Liver (tissue), 9 donors: ENCODE results near the gene NAXE. TPM values are rescaled to one million over a fixed set of nuclear protein-coding genes. Genes with fewer than 3 reads are reported as not detected.

Source experiments
- DNase-seq: peaks from one replicate; pipeline ENCODE4 v3.0.0-alpha.2; 2017; ENCODE audit warnings: low spot score
- H3K27ac ChIP-seq, 2 donors: one replicate each; pipeline ENCODE4 v1.7.0; 2013; ENCODE audit warnings: inconsistent platforms in 2 of 2, low read length in 2 of 2, control low read depth in 1 of 2, low read depth in 1 of 2, mild to moderate bottlenecking in 1 of 2
- H3K27me3 ChIP-seq, 4 donors: one replicate each; pipeline versions ENCODE4 v1.6.1 to v1.7.0; 2013; ENCODE audit warnings: low read length in 3 of 4, inconsistent platforms in 1 of 4, mild to moderate bottlenecking in 1 of 4, moderate library complexity in 1 of 4; ENCODE audit not compliant: control insufficient read depth in 4 of 4, insufficient read depth in 4 of 4
- H3K36me3 ChIP-seq, 4 donors: one replicate each; pipeline versions ENCODE4 v1.6.1 to v1.7.0; 2013; ENCODE audit warnings: low read length in 3 of 4, mild to moderate bottlenecking in 3 of 4, low read depth in 1 of 4, moderate library complexity in 1 of 4; ENCODE audit not compliant: control insufficient read depth in 4 of 4, insufficient read depth in 3 of 4
- H3K4me1 ChIP-seq, 4 donors: one replicate each; pipeline versions ENCODE4 v1.6.1 to v1.7.0; 2013; ENCODE audit warnings: low read length in 3 of 4, mild to moderate bottlenecking in 3 of 4, moderate library complexity in 1 of 4; ENCODE audit not compliant: control insufficient read depth in 4 of 4, insufficient read depth in 4 of 4
- H3K4me3 ChIP-seq, 3 donors: one replicate each; pipeline versions ENCODE4 v1.6.1 to v1.7.0; 2013; ENCODE audit warnings: low read length in 3 of 3, control low read depth in 1 of 3, low read depth in 1 of 3, mild to moderate bottlenecking in 1 of 3
- H3K9ac ChIP-seq, 2 donors: one replicate each; pipeline ENCODE4 v1.7.0; 2013; ENCODE audit warnings: low read length in 2 of 2, mild to moderate bottlenecking in 2 of 2, moderate library complexity in 2 of 2, control low read depth in 1 of 2, low read depth in 1 of 2
- H3K9me3 ChIP-seq, 4 donors: one replicate each; pipeline versions ENCODE4 v1.6.1 to v1.7.0; 2013; ENCODE audit warnings: low read length in 3 of 4; ENCODE audit not compliant: control insufficient read depth in 4 of 4
- ATF3 ChIP-seq: IDR thresholded peaks from 2 replicates; pipeline ENCODE4 v1.6.1; 2016; ENCODE audit warnings: antibody characterized with exemption
- EGR1 ChIP-seq, 2 donors: IDR thresholded peaks; 2 replicates each; pipeline ENCODE4 v1.6.1; 2016 to 2018; ENCODE audit warnings: antibody characterized with exemption in 2 of 2, low read depth in 2 of 2
- FOXA1 ChIP-seq: IDR thresholded peaks from 2 replicates; pipeline ENCODE4 v1.6.1; 2016; ENCODE audit warnings: antibody characterized with exemption
- FOXA2 ChIP-seq: IDR thresholded peaks from 2 replicates; pipeline ENCODE4 v1.6.1; 2016; ENCODE audit warnings: antibody characterized with exemption
- GABPA ChIP-seq, 2 donors: IDR thresholded peaks in 1 of 2; conservative IDR thresholded peaks in 1 of 2; 2 replicates each; pipeline ENCODE4 v1.6.1; 2016; ENCODE audit warnings: antibody characterized with exemption in 2 of 2, mild to moderate bottlenecking in 1 of 2, moderate library complexity in 1 of 2
- HNF4A ChIP-seq, 2 donors: conservative IDR thresholded peaks; 2 replicates each; pipeline ENCODE4 v1.6.1; 2016; ENCODE audit warnings: antibody characterized with exemption in 2 of 2, mild to moderate bottlenecking in 2 of 2
- HNF4G ChIP-seq: IDR thresholded peaks from 2 replicates; pipeline ENCODE4 v1.6.1; 2016; ENCODE audit warnings: antibody characterized with exemption
- NR2F2 ChIP-seq: IDR thresholded peaks from 2 replicates; pipeline ENCODE4 v1.6.1; 2016; ENCODE audit warnings: antibody characterized with exemption
- TAF1 ChIP-seq: conservative IDR thresholded peaks from 2 replicates; pipeline ENCODE4 v1.6.1; 2016; ENCODE audit warnings: antibody characterized with exemption, mild to moderate bottlenecking
- YY1 ChIP-seq: IDR thresholded peaks from 2 replicates; pipeline ENCODE4 v1.6.1; 2016; ENCODE audit warnings: antibody characterized with exemption, mild to moderate bottlenecking
- ZBTB33 ChIP-seq: IDR thresholded peaks from 2 replicates; pipeline ENCODE4 v1.6.1; 2016; ENCODE audit warnings: antibody characterized with exemption
- WGBS: extraction: QIAGEN DNeasy Blood & Tissue Kit; methylation state at CpG from one replicate; pipeline ENCODE4 v1.1.7; 2013; 5-methylcytosine and 5-hydroxymethylcytosine counted together
- polyA plus RNA-seq, 2 donors: library from polyadenylated mRNA; stranded (reverse) in 1 of 2; unstranded in 1 of 2; fragments of 200-250 nt in 1 of 2; fragments of >200 nt in 1 of 2; fragmentation: Nextera tagmentation in 1 of 2; extraction: Ambion mirVana in 1 of 2; gene quantifications; one replicate each; pipeline versions ENCODE4 v1.2.1 to v1.2.3, GENCODE V29; 2013 to 2015
- total RNA-seq, 2 donors: library from RNA; depleted of rRNA; stranded (reverse); fragments of >200 nt; gene quantifications; one replicate each; pipeline ENCODE4 v1.2.3, GENCODE V29; 2014
- TF ChIP-seq, protein P1 (sequence below): IDR thresholded peaks from 2 replicates; pipeline ENCODE4 v1.6.1; 2016; ENCODE audit warnings: antibody characterized with exemption
- TF ChIP-seq, protein P2 (sequence below): fragments of 150-350 bp; IDR thresholded peaks from 2 replicates; pipeline ENCODE4 v1.5.1; 2017; ENCODE audit warnings: improper control_type of control experiment, low read depth, low read length; ENCODE audit not compliant: missing input control
- donor health status: healthy.
- donor health status: healthy.
- donor health status: healthy.
- donor health status: healthy.
- donor health status: healthy.

Gene NAXE
- total and polyA plus RNA-seq, 4 donors = 20.6 to 73.8 (median 46.9) TPM

DNA sequence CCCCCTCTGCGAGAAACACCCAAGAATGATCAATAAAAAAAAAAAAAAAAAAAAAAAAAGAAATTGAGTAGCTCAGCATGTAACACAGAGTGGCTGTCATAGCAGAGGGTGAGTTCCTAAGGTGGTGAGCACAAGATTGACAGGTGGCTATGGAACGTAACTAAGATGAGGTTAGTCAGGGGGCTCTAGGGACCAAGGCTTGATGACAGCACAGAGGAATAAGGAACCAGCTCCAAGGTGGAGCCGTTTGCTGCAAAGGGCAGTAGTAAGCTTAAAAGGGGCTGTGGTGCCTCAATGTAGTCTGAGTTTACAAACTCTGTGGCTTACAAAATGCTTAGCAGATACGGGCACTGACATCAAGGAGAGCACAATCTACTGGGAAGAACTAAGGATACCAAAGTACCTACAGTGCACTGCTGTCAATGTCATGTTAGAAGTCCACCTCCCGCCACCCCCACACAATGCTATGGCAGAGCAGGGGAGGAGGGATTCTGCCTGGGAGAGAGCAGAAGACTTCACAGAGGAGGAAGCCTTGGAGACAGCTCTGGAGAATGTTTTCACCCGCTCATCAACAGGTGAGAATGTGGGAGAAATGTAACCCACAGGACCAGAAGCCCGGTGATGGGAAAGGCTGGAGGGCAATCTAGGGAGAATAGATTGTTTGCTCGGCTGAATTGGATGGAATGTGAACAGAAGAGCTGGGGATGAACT, 32.3 kb upstream of the NAXE start:
- no peaks in the 10 kb centered on the region for H3K9me3 ChIP-seq
- no peak overlapping the region for H3K27ac ChIP-seq
- H3K9ac ChIP-seq = no peak overlapping the region
- H3K36me3 ChIP-seq = no peaks in the 10 kb centered on the region
- no peak for TF ChIP-seq FOXA2
- no peak for TF ChIP-seq NR2F2
- no peak for TF ChIP-seq EGR1 (IDR thresholded peaks at IDR 0.05; ENCODE audit: low read depth in 2 of 2)
- H3K27me3 ChIP-seq = no peaks in the 10 kb centered on the region
- H3K4me3 ChIP-seq = no peak overlapping the region
- no peak for DNase-seq
- no peaks in the 10 kb centered on the region for H3K4me1 ChIP-seq
- 86% methylated on average over 7 of the region's 8 CpGs for WGBS

DNA sequence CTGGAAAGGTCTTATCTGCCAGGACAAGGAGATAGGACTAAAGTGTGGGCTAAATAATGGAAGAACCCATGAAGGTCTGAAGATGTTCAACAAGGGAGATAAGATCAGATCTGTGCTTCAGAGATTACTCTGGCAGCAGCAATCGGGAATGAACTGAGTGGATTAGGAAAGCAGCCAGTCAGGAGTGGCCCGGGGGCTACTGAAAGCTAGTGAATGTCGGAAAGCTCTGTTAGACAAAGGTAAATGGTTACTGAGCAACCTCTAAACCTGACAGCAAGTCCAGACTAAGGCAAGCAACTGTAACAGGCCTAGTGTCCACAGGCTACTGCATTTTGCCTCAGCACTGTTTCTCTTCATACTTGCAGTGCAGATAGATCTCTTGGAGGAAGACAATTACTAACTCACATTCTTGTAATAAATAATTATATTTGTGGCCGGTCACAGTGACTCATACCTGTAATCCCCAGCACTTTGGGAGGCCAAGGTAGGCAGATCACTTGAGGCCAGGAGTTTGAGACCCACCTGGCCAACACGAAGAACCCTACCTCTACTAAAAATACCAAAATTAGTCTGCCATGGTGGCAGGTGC, 31.7 kb upstream of the NAXE start:
- Histone ChIP-seq H3K9ac (no peak overlapping the region), H3K36me3 (no peaks in the 10 kb centered on the region), H3K9me3 (no peaks in the 10 kb centered on the region), H3K27ac (no peak overlapping the region), H3K4me1 (no peaks in the 10 kb centered on the region), H3K27me3 (no peaks in the 10 kb centered on the region), H3K4me3 (no peak overlapping the region)
- TF ChIP-seq HNF4G (no peak), HNF4A (conservative IDR thresholded peaks at IDR 0.05) (no peak), FOXA1 (no peak), EGR1 (IDR thresholded peaks at IDR 0.05; ENCODE audit: low read depth in 2 of 2) (no peak), GABPA (IDR thresholded peaks at IDR 0.05 in 1 of 2, conservative IDR thresholded peaks at IDR 0.05 in 1 of 2) (no peak), ZBTB33 (no peak), TAF1 (no peak), YY1 (no peak)
- TF ChIP-seq, protein P1, sequence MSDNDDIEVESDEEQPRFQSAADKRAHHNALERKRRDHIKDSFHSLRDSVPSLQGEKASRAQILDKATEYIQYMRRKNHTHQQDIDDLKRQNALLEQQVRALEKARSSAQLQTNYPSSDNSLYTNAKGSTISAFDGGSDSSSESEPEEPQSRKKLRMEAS = no peak
- TF ChIP-seq, protein P2, sequence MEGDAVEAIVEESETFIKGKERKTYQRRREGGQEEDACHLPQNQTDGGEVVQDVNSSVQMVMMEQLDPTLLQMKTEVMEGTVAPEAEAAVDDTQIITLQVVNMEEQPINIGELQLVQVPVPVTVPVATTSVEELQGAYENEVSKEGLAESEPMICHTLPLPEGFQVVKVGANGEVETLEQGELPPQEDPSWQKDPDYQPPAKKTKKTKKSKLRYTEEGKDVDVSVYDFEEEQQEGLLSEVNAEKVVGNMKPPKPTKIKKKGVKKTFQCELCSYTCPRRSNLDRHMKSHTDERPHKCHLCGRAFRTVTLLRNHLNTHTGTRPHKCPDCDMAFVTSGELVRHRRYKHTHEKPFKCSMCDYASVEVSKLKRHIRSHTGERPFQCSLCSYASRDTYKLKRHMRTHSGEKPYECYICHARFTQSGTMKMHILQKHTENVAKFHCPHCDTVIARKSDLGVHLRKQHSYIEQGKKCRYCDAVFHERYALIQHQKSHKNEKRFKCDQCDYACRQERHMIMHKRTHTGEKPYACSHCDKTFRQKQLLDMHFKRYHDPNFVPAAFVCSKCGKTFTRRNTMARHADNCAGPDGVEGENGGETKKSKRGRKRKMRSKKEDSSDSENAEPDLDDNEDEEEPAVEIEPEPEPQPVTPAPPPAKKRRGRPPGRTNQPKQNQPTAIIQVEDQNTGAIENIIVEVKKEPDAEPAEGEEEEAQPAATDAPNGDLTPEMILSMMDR = no peak
- 75% methylated on average over 5 of the region's 5 CpGs for WGBS
- no peak for DNase-seq

GRCh38 chr1:156560585-156561163, 30.9 kb upstream of the NAXE start:
- Histone ChIP-seq H3K9me3 (no peaks in the 10 kb centered on the region), H3K9ac (no peak overlapping the region), H3K4me1 (no peaks in the 10 kb centered on the region), H3K27ac (no peak overlapping the region), H3K4me3 (no peak overlapping the region), H3K36me3 (no peaks in the 10 kb centered on the region), H3K27me3 (no peaks in the 10 kb centered on the region)
- DNase-seq = no peak
- TF ChIP-seq ATF3 = no peak
- TF ChIP-seq, protein P2 = no peak
- TF ChIP-seq FOXA2 = no peak
- TF ChIP-seq, protein P1 = no peak
- 76% methylated on average over 5 of the region's 5 CpGs for WGBS
